Activated CD4-positive, alpha-beta T cell treated with anti-CD3 and anti-CD28 coated beads, Interleukin-2, amount 10 ng/mL, durations not matched to agents 7 days and 5 days (primary cell): ENCODE results near the gene ZFAND3. TPM values are rescaled to one million over a fixed set of nuclear protein-coding genes. Genes with fewer than 3 reads are reported as not detected.

Experiments
- CTCF ChIA-PET: fragments of 350-600 bp; sonication (Branson Sonifier 250); formaldehyde crosslinking; loops from one replicate; lab custom pipeline; 2021; ENCODE audit warnings: antibody characterized with exemption; lab: Charles Lee
- POLR2A ChIA-PET: fragments of 350-600 bp; sonication (Branson Sonifier 250); formaldehyde crosslinking; loops from one replicate; lab custom pipeline; 2021; ENCODE audit warnings: antibody characterized with exemption; lab: Charles Lee
- DNase-seq: peaks from one replicate; pipeline ENCODE4 v3.0.0-alpha.2; 2020
- H3K27ac Mint-ChIP-seq: one replicate; pipeline ENCODE4 v1.8.0; 2021; ENCODE audit warnings: mild to moderate bottlenecking, moderate library complexity, mixed read lengths
- H3K27me3 Mint-ChIP-seq: one replicate; pipeline ENCODE4 v1.8.0; 2021; ENCODE audit warnings: mixed read lengths
- H3K36me3 Mint-ChIP-seq: one replicate; pipeline ENCODE4 v1.8.0; 2021; ENCODE audit warnings: low read depth, mixed read lengths
- H3K4me1 Mint-ChIP-seq: one replicate; pipeline ENCODE4 v1.8.0; 2021; ENCODE audit warnings: mixed read lengths
- H3K4me3 Mint-ChIP-seq: one replicate; pipeline ENCODE4 v1.8.0; 2021; ENCODE audit warnings: mild to moderate bottlenecking, moderate library complexity, mixed read lengths
- H3K9me3 Mint-ChIP-seq: one replicate; pipeline ENCODE4 v1.8.0; 2021; ENCODE audit warnings: mixed read lengths
- total RNA-seq, 2 experiments: library from RNA; stranded (reverse); gene quantifications; one replicate each; pipeline ENCODE4 v1.2.3, GENCODE V29; 2021

Gene ZFAND3
- total RNA-seq, 2 experiments from 2014 or later: 27.4 to 34.7 TPM

- Mint-ChIP-seq H3K27me3 (no peaks in the 10 kb centered on the region), H3K4me3 (no peak overlapping the region), H3K36me3 (peaks cover 16% of the 10 kb centered on the region), H3K9me3 (peaks cover 12% of the 10 kb centered on the region), H3K27ac (no peak overlapping the region), H3K4me1 (peaks cover 7% of the 10 kb centered on the region)
- ChIA-PET CTCF (interaction anchor here (0.6 kb wide), 1 partner anchor 60 kb away, joined by 5 read pairs; no protein-coding TSS in a partner anchor), POLR2A (no interaction called here)
- DNase-seq: no peak
These were observed 78.4 kb downstream of the ZFAND3 start for GRCh38 chr6:37897818-37898515.

DNA sequence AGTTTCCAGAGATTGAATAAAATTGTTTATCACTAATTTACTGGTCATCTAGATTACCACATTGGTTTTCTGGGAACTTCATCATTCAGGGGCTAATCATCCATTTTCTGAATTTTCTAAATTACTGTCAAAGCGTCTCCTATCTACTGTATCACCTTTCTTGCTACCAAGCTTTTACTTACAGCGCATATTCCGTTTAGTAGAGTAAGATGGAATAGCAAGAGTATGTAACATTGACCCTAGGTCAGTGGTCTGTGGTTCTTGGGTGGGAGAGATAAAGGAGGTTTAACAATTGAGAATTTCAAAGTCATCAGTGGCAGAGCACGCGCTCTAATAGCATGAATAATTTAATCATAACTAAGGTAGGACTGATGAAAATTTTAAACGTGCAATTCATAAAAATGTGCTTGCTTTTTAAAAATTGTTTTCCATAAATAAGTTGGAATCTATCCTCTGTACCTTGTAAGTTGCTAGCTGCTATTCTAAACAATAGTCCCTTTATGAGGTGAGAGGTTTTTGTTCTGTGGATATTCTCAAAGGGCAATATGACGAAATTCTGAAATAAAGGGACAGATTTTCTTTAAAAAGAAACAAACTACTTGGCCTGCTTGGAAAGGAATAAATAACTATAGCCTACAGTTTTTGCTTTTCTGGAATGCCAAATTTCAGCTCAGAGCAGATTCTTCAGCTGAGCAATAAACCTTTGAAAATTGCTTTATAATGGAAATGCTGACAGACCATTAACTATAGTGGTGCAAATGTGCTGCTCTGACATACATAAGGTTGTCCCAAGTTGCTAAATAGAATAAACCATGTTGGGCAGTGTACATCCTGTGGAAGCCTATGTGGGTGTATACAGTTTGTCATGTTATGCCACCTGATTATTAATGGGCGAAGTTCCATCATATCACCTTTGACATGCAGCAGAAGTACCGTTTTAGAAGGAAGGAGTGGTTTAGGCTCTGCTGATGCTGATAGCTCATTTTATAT lies 84.1 kb downstream of the ZFAND3 start:
- Mint-ChIP-seq H3K9me3 (no peaks in the 10 kb centered on the region), H3K36me3 (peaks cover 2% of the 10 kb centered on the region), H3K27ac (no peak overlapping the region), H3K27me3 (no peaks in the 10 kb centered on the region), H3K4me3 (no peak overlapping the region), H3K4me1 (peaks cover 9% of the 10 kb centered on the region)
- no peak for DNase-seq
- POLR2A ChIA-PET: no interaction called here
- CTCF ChIA-PET: no interaction called here

DNA sequence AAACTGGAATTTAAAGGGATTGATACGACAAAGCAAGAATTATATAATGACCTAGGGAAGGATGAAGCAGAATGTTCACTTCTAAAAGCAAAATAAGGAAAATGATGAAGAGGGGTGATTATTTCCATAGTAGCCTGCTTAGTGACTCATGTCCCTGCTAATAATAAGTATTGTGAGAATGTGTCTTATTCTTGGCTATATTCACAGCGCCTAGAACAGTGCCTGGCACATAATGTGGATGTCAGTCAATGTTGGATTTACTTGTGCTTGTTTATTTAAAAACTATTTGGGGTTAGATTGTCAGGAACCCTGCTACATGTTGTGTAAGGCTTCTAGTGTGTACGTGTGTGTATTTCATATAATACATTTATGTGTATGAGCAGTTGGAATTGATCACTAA lies 85.1 kb downstream of the ZFAND3 start:
- H3K9me3 Mint-ChIP-seq: no peaks in the 10 kb centered on the region
- POLR2A ChIA-PET: no interaction called here
- no peak overlapping the region for H3K27ac Mint-ChIP-seq
- no peak overlapping the region for H3K4me3 Mint-ChIP-seq
- CTCF ChIA-PET: no interaction called here
- H3K36me3 Mint-ChIP-seq: peaks cover 4% of the 10 kb centered on the region
- no peak for DNase-seq
- no peaks in the 10 kb centered on the region for H3K27me3 Mint-ChIP-seq
- peaks cover 15% of the 10 kb centered on the region for H3K4me1 Mint-ChIP-seq

- H3K4me3 Mint-ChIP-seq: no peak overlapping the region
- H3K27me3 Mint-ChIP-seq: no peaks in the 10 kb centered on the region
- ChIA-PET CTCF (no interaction called here), POLR2A (no interaction called here)
- H3K9me3 Mint-ChIP-seq: no peaks in the 10 kb centered on the region
- peaks cover 4% of the 10 kb centered on the region for H3K36me3 Mint-ChIP-seq
- no peak for DNase-seq
- no peak overlapping the region for H3K27ac Mint-ChIP-seq
- H3K4me1 Mint-ChIP-seq: peaks cover 25% of the 10 kb centered on the region
These were observed 86.6 kb downstream of the ZFAND3 start for GRCh38 chr6:37906121-37906520.

- H3K27me3 Mint-ChIP-seq: no peaks in the 10 kb centered on the region
- peaks cover 4% of the 10 kb centered on the region for H3K36me3 Mint-ChIP-seq
- DNase-seq: no peak
- H3K4me3 Mint-ChIP-seq: no peak overlapping the region
- H3K9me3 Mint-ChIP-seq: no peaks in the 10 kb centered on the region
- peaks cover 25% of the 10 kb centered on the region for H3K4me1 Mint-ChIP-seq
- CTCF ChIA-PET: interaction anchor here (0.5 to 0.6 kb wide), 2 partner anchors 26 to 516 kb away, joined by 3 to 4 read pairs; no protein-coding TSS in a partner anchor
- POLR2A ChIA-PET: no interaction called here
- H3K27ac Mint-ChIP-seq: no peak overlapping the region
These were observed 91.5 kb downstream of the ZFAND3 start for GRCh38 chr6:37910998-37911397.

- Mint-ChIP-seq H3K27ac (no peak overlapping the region), H3K4me1 (peaks cover 21% of the 10 kb centered on the region), H3K4me3 (no peak overlapping the region), H3K27me3 (no peaks in the 10 kb centered on the region), H3K36me3 (peaks cover 4% of the 10 kb centered on the region), H3K9me3 (no peaks in the 10 kb centered on the region)
- ChIA-PET CTCF (no interaction called here), POLR2A (no interaction called here)
- no peak for DNase-seq
These were observed 93.7 kb downstream of the ZFAND3 start for GRCh38 chr6:37913210-37913609.

DNA sequence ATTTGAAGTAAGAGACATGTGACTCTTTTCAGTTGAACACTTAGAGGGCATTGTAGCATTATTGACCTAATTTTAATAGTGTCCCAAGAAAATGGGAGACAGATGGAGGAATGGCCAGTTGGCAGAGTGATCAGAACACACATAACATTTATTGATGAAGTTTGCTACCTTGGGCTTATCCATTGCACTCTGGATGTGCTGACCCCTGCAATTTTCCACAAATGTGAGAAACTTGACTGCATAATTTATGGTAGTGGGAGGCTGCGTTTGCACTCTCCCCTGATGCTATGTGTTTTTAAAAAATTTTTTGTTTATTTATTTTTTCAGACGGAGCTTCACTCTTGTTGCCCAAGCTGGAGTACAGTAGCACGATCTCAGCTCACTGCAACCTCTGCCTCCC lies 95.9 kb downstream of the ZFAND3 start:
- Mint-ChIP-seq H3K9me3 (no peaks in the 10 kb centered on the region), H3K27ac (no peak overlapping the region), H3K4me1 (peaks cover 10% of the 10 kb centered on the region), H3K36me3 (peaks cover 6% of the 10 kb centered on the region), H3K27me3 (no peaks in the 10 kb centered on the region), H3K4me3 (no peak overlapping the region)
- no peak for DNase-seq
- ChIA-PET CTCF (interaction anchor here (0.7 kb wide), 2 partner anchors 120 to 1012 kb away, joined by 3 to 5 read pairs; no protein-coding TSS in a partner anchor), POLR2A (interaction anchor here (0.6 kb wide), 1 partner anchor 105 kb away, joined by 6 read pairs; no protein-coding TSS in a partner anchor)

DNA sequence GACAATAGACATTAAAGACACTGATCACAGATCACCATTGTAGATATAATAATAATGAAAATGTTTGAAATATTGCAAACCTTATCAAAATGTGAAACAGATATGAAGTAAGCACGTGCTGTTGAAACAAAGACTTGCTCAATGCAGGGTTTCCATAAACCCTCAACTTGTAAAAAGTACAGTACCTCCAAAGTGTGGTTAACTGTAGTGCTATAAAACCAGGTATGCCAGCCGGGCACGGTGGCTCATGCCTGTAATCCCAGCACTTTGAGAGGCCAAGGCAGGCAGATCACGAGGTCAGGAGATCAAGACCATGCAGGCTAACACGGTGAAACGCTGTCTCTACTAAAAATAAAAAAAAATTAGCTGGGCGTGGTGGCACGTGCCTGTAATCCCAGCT lies 96.6 kb downstream of the ZFAND3 start:
- H3K4me3 Mint-ChIP-seq: no peak overlapping the region
- H3K27me3 Mint-ChIP-seq: no peaks in the 10 kb centered on the region
- no peak for DNase-seq
- ChIA-PET POLR2A (no interaction called here), CTCF (interaction anchor here (0.7 kb wide), 1 partner anchor 119 kb away, joined by 5 read pairs; no protein-coding TSS in a partner anchor)
- H3K36me3 Mint-ChIP-seq: peaks cover 6% of the 10 kb centered on the region
- no peaks in the 10 kb centered on the region for H3K9me3 Mint-ChIP-seq
- peaks cover 9% of the 10 kb centered on the region for H3K4me1 Mint-ChIP-seq
- no peak overlapping the region for H3K27ac Mint-ChIP-seq

GRCh38 chr6:37916675-37917074 lies 97.1 kb downstream of the ZFAND3 start:
- Mint-ChIP-seq H3K27me3 (no peaks in the 10 kb centered on the region), H3K36me3 (peaks cover 6% of the 10 kb centered on the region), H3K9me3 (no peaks in the 10 kb centered on the region), H3K4me1 (peaks cover 4% of the 10 kb centered on the region), H3K27ac (no peak overlapping the region), H3K4me3 (no peak overlapping the region)
- ChIA-PET POLR2A (no interaction called here), CTCF (no interaction called here)
- DNase-seq: no peak

DNA sequence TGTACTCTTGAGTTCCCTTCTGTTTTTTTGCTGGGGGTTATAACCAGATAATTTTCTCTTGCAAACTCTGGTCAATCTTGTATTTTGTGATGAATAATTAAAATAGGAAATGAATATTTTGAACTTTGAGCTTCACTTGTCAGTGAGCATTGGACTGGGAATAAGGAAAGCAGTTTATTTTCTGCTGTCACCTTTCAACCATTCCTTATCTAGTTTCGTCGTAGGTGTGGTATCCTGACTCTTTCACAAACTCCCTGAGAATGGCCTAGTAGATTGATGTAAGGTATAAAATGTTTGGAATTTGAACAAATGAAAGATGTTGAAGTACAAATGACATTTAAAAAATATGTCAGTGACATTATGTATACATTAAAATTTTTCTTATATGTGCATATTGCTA lies 98.0 kb downstream of the ZFAND3 start:
- Mint-ChIP-seq H3K36me3 (peaks cover 6% of the 10 kb centered on the region), H3K4me3 (no peak overlapping the region), H3K4me1 (peaks cover 4% of the 10 kb centered on the region), H3K27ac (no peak overlapping the region), H3K9me3 (no peaks in the 10 kb centered on the region), H3K27me3 (no peaks in the 10 kb centered on the region)
- POLR2A ChIA-PET: no interaction called here
- DNase-seq: no peak
- CTCF ChIA-PET: no interaction called here

GRCh38 chr6:37919417-37920157 lies 100.1 kb downstream of the ZFAND3 start:
- Mint-ChIP-seq H3K27ac (no peak overlapping the region), H3K4me1 (peaks cover 11% of the 10 kb centered on the region), H3K9me3 (no peaks in the 10 kb centered on the region), H3K36me3 (peaks cover 8% of the 10 kb centered on the region), H3K27me3 (no peaks in the 10 kb centered on the region), H3K4me3 (no peak overlapping the region)
- ChIA-PET POLR2A (no interaction called here), CTCF (interaction anchor here (0.5 kb wide), 1 partner anchor 10 kb away, joined by 4 read pairs; no protein-coding TSS in a partner anchor)
- DNase-seq: no peak

- ChIA-PET POLR2A (no interaction called here), CTCF (no interaction called here)
- Mint-ChIP-seq H3K9me3 (no peaks in the 10 kb centered on the region), H3K27me3 (no peaks in the 10 kb centered on the region), H3K36me3 (peaks cover 10% of the 10 kb centered on the region), H3K4me3 (no peak overlapping the region), H3K4me1 (peaks cover 13% of the 10 kb centered on the region), H3K27ac (no peak overlapping the region)
- no peak for DNase-seq
These were observed 101.1 kb downstream of the ZFAND3 start for GRCh38 chr6:37920667-37921066.
